AG04450 (cell line): ENCODE results near the gene AMMECR1. TPM values are rescaled to one million over a fixed set of nuclear protein-coding genes. Genes with fewer than 3 reads are reported as not detected.

ENCODE experiments used
- CTCF ChIA-PET: fragments of 300-600, 350-600 bp; formaldehyde crosslinking; extraction: SDS; loops from one replicate; lab custom pipeline; 2022; ENCODE audit warnings: antibody characterized with exemption, inconsistent platforms; lab: Charles Lee
- POLR2A ChIA-PET: fragments of 350-600 bp; formaldehyde crosslinking; extraction: SDS; loops from one replicate; lab custom pipeline; 2021; ENCODE audit warnings: antibody characterized with exemption, inconsistent platforms; lab: Yijun Ruan, JAX
- DNase-seq: peaks from one replicate; pipeline ENCODE4 v3.0.0-alpha.2; 2011; ENCODE audit warnings: low read depth, low spot score
- H3K27ac ChIP-seq: one replicate; pipeline ENCODE4 v1.5.1; 2012; ENCODE audit warnings: low read depth, low read length, control low read depth
- H3K27me3 ChIP-seq: one replicate; pipeline ENCODE4 v1.6.0; 2012; ENCODE audit warnings: low read length; ENCODE audit not compliant: control insufficient read depth, insufficient read depth
- H3K4me3 ChIP-seq: 2 replicates; pipeline ENCODE4 v1.5.1; 2011; ENCODE audit warnings: mild to moderate bottlenecking, low read depth, low read length, control low read depth
- H3K9me3 ChIP-seq: 2 replicates; pipeline ENCODE4 v1.5.1; 2012; ENCODE audit warnings: low read length; ENCODE audit not compliant: control insufficient read depth, insufficient read depth
- CTCF ChIP-seq: IDR thresholded peaks from 2 replicates; pipeline ENCODE4 v1.5.1; 2011; ENCODE audit warnings: low read depth, low read length, control low read depth, inconsistent platforms
- polyA minus RNA-seq: library from RNA; depleted of rRNA, polyadenylated mRNA; stranded (reverse); fragments of >200 nt; gene quantifications from 2 replicates; pipeline ENCODE4 v1.2.3, GENCODE V29; 2011; rRNA and poly(A)+ RNA removed
- polyA plus RNA-seq: library from polyadenylated mRNA; depleted of rRNA; stranded (reverse); fragments of >200 nt; gene quantifications from 2 replicates; pipeline ENCODE4 v1.2.3, GENCODE V29; 2011; rRNA removed

AMMECR1 gene
- polyA plus RNA-seq (10.2 and 13.0 TPM in 2 replicates), polyA minus RNA-seq (12.2 TPM in 2 replicates)

DNA sequence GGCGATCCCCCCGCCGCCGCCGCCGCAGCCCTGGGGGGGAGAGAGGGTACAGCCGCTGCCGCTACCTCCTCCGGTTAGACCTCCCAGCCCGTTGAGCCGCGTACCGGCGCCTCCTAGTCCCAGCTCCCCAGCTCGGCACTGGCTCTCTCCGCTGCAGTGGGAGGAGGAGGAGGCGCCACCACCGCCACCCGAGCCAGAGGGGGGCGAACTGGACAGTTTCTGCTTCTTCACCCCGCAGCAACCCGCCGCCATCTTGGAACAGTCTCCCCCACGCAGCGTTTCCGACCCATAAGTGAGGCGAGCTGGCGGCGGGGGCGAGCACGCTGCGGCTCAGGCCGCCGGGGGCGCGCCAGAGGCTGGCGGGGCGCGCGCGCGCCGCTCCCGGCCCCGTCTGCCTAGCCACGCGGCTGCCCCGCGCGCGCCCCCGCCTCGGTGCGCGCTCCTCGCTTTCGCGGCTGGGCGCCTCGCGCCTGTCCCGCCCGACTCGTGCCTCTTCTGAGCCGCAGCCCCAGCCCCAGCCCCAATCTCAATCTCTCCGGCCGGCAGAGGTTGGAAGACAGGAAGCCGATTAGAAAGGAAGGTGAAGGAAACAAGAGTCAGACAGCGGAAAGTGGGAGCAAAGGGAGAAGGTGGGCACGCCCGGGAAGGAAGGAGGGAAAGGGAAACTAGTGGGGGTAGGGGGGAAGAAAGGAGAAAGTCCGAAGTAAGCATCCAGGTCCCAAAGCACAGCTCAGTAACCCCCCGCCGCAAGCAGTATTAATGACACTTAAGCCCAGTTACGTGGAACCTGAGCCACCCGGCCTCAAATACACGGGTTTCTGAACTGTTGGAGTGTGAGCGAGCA, at the start of gene AMMECR1:
Gene AMMECR1 (minus strand): TSS at position 266 of the 844 bp plus-strand sequence. CDS start 14 bp downstream, at position 252.
- Histone ChIP-seq H3K27ac (peak within 1 kb of the TSS; percentile 77), H3K27me3 (no peaks in the 10 kb centered on the region), H3K4me3 (peak within 1 kb of the TSS; percentile 78), H3K9me3 (no peaks in the 10 kb centered on the region; the same call in 1 of the 2 replicates)
- ChIA-PET CTCF (interaction anchor here (0.6 to 1.3 kb wide), 2 partner anchors 158 to 171 kb away, joined by 3 to 4 read pairs; no protein-coding TSS in a partner anchor), POLR2A (interaction anchor here (0.6 to 1.3 kb wide), 5 partner anchors 30 to 280 kb away, joined by 3 to 9 read pairs (median 5); no protein-coding TSS in a partner anchor)
- peak; percentile 41 for DNase-seq
- no peak for TF ChIP-seq CTCF

DNA sequence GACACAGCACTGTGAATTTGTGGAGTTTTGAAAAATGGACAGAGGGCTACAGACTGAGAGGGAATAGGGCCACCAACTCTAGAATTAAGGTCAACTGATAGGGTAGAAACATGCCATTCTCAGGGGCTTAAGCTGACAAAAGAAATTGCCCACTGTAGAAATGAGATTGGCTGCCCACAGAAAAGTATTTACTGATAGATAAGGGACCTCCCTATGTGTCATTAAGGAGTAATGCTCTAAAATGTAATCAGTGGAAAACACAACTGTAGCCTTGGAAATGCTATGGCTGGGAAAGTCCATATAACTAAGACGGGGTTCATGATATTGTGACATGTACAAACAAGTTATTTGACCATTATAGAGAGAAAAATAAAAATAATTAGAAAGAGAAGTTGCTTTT, 45.4 kb upstream of the AMMECR1 start:
- Histone ChIP-seq H3K27me3 (no peaks in the 10 kb centered on the region), H3K27ac (no peak overlapping the region), H3K9me3 (no peaks in the 10 kb centered on the region), H3K4me3 (no peak overlapping the region)
- TF ChIP-seq CTCF = no peak
- POLR2A ChIA-PET = no interaction called here
- DNase-seq = no peak
- CTCF ChIA-PET = no interaction called here

- no peak for TF ChIP-seq CTCF
- CTCF ChIA-PET = interaction anchor here (0.6 kb wide), 1 partner anchor 204 kb away, joined by 3 read pairs; no protein-coding TSS in a partner anchor
- no peak for DNase-seq
- H3K4me3 ChIP-seq = no peak overlapping the region
- no peak overlapping the region for H3K27ac ChIP-seq
- H3K27me3 ChIP-seq = no peaks in the 10 kb centered on the region
- POLR2A ChIA-PET = no interaction called here
- H3K9me3 ChIP-seq = no peaks in the 10 kb centered on the region
Observed at GRCh38 chrX:110359273-110359672, 41.4 kb upstream of the AMMECR1 start.

GRCh38 chrX:110358548-110358947, 40.7 kb upstream of the AMMECR1 start, which contains the start of gene RTL9:
Gene RTL9, plus strand, starts transcription at chrX:110358848. Its CDS starts 91,770 bp downstream, at chrX:110450618.
- H3K4me3 ChIP-seq = no peak within 1 kb of the TSS
- H3K27me3 ChIP-seq = no peaks in the 10 kb centered on the region
- no peak for TF ChIP-seq CTCF
- ChIA-PET POLR2A (no interaction called here), CTCF (interaction anchor here (0.6 to 0.8 kb wide), 2 partner anchors 9 to 203 kb away, joined by 3 read pairs; no protein-coding TSS in a partner anchor)
- no peak for DNase-seq
- H3K27ac ChIP-seq = no peak within 1 kb of the TSS
- no peaks in the 10 kb centered on the region for H3K9me3 ChIP-seq

GRCh38 chrX:110346681-110347080, 28.8 kb upstream of the AMMECR1 start:
- POLR2A ChIA-PET = no interaction called here
- no peak for DNase-seq
- no peak for TF ChIP-seq CTCF

More at GRCh38 chrX:110346681-110347080, 28.8 kb upstream of the AMMECR1 start:
- no peak overlapping the region for H3K27ac ChIP-seq
- no peaks in the 10 kb centered on the region for H3K27me3 ChIP-seq
- CTCF ChIA-PET = no interaction called here
- no peaks in the 10 kb centered on the region for H3K9me3 ChIP-seq
- H3K4me3 ChIP-seq = no peak overlapping the region
